Measurements from ENCODE around the gene SEMA5B.

The SEMA5B gene

DNA sequence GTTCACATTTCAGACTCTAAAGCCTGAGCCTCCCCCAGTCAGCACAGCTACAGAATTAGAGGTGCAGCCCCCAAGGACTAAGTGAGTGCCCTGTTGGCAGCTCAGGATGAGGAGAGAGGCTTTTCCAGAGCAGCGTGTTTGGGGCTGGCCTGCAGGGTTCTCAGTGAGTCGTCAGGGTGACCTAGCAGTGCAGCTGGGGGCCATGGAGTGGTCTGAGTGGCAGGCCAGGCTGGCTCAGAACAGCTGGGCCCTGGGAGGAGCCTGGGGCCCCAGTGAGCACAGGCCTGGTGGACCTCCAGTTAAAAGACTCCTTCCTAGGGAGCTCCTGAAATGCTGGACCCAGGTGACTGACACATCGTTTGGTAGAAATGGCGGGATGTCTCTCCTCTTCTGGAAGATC is 124.4 kb downstream of the SEMA5B start:
- no peak for DNase-seq (ENCODE audit: extremely low read depth in 1 of 2, low read depth in 1 of 2)

DNA sequence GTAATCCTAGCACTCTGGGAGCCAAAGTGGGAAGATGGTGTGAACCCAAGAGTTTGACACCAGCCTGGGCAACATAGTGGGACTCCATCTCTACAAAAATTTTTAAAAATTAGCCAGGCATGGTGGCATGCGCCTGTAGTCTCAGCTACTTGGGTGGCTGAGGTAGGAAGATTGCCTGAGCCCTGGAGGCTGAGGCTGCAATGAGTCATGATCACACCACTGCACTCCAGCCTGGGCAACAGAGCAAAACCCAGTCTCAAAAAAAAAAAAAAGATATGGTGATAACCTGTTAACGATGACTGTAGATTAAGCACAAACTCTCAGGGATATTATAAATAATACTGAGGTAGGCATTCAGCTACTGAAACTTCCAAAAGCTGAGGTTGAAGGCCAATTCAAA is 125.2 kb downstream of the SEMA5B start:
- DNase-seq (ENCODE audit: extremely low read depth in 1 of 2, low read depth in 1 of 2) = no peak

DNA sequence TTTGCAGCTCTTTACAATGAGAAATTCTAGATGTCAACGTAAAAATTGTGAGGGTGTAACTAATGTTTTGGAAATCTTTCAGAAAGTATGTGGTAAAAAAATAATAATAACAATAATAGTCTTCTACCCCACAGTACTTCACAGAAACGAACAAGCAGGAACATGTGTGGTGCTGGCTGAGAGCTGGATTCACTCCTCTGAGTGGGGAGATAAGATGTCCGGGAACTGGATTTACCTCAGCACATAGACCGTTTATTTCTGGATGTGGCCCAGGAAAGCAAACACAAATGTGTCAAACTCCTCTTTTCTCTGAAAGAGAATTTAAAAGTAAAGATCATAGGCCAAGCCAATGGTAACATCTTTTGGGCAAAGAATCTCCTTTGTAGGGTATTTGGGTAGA is 129.3 kb downstream of the SEMA5B start:
- DNase-seq (ENCODE audit: extremely low read depth in 1 of 2, low read depth in 1 of 2) = no peak

DNA sequence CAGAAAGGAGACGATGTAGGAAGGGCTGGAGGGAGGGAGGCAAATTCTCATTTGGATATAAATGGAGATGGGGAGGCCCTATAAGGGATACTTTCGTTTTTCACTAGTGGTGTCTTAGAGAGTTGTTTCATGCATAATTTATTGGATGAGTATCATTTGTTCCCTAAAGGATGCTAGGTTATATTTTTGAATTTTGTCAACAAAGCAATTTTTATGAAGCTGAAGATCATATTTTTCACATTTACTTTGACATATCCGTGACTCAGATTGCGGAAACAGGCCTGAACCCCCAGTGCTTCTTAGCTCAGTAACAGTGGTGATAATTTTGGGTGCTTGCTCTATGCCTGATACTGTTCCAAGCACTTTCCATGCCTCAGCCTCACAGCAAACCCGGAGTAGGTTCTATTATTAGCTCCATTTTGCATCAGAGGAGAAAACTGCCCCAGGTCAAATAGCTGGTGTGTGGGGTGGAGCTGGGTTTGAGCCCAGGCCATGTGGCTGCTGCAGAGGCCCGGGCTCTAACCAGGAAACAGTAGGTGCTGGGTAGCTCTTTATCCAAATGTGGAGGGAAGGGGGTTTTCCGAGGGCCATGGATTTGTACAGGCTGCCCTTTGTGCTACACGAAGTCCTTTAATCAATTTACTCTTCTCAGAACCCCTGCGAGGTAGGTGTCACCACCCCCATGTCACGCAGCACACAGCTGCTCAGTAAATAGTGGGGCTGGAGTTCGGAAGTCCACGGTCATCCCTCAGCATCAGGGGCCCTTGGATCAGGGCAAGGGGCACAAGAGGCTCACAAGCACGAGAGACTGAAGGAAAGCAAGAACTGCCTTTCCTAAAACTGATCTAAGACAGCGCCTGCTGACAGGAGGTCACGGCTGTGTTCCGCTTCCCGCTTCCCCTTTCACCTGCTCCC is 133.6 kb downstream of the SEMA5B start:
- DNase-seq (ENCODE audit: extremely low read depth in 1 of 2, low read depth in 1 of 2) = no peak

DNA sequence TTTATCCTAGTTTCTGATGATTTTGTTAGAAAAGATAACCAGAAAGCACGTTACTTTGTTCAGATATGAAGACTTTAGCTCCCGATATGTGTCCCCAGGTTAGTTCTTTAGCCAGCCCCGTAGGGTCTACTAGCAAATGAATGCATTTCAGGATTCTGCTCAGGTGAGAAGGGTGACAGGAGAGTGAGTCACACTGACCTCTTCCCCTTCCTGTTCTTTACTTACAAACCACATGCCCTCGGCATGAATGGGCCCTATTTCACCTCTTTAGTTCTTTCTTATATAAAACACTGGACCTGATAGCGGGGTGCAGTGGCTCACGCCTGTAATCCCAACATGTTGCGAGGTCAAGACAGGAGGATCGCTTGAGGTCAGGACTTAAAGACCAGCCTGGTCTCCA is 134.3 kb downstream of the SEMA5B start:
- no peak for DNase-seq (ENCODE audit: extremely low read depth in 1 of 2, low read depth in 1 of 2)

DNA sequence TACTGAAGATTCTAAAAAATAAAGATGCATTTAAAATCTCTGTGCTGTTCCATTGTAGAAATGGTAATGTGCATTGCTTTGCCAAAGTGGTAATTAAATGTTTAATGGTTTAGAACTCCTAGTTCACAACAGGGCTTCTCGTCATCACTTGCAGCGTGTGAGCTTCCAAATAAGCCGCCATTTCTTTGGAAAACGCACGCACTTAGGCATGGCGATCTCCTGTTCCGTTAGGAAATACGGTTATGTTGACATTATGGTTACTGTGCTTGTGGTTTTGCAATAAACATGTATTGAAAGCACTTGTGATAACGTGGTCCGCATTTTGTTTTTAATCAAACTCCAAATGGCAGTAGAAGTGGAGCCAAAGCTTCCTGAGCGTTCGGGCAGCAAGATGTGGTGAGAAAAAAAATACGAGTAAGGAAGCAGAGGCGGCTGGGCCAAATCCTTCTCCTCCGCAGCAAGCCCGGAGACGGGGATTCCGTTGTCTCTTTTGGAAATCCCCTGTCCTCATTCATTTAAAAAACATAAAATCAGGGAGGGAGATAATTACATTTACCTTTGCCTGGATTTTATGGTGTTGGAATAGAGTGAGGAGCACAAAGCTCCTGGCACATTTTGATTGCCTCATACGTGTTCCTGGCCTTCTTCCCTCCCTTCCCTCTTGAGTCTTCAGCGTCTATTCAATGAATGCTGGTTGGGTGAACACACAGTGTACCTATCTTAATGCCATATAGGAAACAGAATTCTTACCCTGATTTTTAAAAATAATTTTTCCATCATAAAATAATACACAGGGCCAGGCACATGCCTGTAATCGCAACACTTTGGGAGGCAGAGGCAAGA is 135.2 kb downstream of the SEMA5B start:
- no peak for DNase-seq (ENCODE audit: extremely low read depth in 1 of 2, low read depth in 1 of 2)

DNA sequence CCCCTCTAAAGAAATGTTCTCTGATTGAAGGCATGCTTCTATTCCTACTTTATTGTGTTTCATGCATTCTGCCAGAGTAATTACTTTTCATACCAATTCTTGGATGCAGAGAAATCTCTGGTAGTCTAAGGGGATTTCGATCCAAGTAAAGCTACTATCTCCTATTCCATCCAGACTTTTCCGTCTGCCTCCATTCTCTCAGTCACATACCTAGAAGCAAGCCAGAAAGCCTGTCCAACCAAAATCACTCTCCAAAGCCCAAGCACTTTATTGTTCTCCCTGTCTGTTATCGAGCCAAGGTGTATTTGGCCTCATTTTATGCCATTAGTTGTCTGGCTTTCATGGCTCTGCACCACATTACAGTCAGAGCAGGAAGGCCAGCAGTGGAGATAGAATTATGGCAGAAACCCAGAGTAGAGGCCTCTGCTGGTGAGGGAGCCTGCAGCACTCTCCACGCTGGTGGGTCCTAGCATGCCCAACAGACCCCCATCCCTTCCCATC is 136.8 kb downstream of the SEMA5B start:
- DNase-seq (ENCODE audit: extremely low read depth in 1 of 2, low read depth in 1 of 2) = no peak

DNA sequence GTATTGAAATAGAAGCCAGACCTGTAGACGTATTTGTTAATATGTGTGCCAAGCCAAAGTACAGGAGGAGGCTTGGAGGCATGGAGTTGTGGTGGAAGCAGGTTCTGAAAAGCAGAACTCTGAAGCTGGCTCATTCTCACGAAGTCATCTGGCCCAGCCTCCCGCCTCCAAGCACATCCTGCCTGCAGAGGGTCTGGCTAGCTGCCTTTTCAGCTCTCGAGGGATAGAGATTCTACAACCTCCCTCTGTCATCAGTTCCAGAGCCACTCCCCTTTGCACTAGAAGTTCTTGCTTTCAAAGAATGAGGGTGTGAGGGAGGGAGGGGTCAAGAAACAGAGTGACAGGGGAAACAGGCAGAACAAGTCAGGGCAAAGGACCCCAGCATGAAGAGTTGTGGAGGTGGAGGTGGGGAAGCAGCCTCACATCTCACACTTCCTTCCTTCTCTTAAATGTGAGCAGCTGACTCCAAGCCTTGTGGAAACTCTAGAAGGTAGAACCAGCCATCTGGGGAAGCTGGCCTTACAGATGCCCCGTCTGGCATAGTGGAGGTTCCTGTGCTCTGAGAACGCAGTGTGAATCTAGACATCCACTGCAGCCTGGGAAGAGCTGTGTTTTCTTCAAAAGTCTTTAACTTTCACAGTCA is 137.4 kb downstream of the SEMA5B start:
- no peak for DNase-seq (ENCODE audit: extremely low read depth in 1 of 2, low read depth in 1 of 2)

DNA sequence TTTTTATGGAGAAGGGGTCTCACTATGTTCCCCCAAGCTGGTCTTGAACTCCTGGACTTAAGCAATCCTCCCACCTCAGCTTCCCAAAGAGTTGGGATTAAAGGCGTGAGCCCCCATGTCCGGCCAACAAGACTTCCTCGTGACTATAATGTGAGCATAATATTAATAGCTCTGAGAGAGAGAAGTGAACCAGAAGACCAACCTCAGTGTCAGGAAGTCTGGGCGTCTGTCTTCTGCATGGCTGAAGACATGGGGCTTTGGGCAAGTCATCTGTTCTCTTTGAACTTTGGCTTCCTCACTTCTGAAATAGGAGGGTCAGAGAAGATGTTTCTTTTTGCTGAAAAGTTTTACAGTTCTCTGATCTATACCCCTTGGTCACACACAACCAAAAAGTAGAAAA is 140.6 kb downstream of the SEMA5B start:
- no peak for DNase-seq (ENCODE audit: extremely low read depth in 1 of 2, low read depth in 1 of 2)

DNA sequence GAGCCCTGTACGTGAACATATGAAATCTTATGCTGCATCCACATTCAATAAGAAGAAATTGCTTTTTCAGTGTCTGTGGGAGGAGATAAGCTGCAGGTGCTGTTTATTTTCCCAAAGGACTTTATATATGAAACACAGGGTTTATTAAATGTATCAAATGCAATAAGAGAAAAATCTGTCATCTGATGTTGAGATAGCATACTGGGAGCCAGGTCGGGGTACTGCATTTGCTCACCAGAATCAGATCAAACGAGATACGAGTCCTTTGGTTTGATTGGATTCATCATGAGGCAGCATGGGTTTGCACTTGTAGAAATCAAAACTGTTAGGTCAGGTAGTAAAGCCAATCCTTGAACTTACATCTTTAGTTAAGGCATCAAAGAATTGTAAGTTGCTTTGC is 141.3 kb downstream of the SEMA5B start:
- DNase-seq (ENCODE audit: extremely low read depth in 1 of 2, low read depth in 1 of 2) = no peak

DNA sequence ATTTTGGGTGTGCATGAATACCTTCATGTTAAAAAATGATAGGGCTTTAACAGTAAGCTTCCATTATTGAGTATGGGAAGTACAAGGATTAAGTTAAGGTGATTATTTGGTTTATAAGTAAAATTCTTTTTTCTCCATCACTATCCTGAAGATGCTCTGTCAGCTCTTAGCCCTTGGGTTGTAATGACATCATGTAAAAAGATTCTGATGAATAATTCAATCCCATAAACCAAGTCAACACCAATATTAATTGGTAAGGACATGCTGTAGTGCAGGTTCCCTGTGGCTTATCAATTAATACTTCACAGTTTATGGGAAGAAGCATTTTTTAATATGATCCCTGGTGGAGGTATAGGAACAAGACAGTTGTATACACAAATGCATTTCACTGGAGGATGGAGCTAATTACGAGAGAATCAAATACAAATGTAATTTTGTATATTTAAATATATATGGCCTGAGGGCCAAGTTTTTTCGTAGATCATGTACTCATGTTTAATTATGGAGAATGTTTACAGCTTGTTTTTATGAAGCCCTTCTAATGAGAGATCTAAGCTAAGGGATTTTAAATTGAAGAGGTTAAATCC is 145.1 kb downstream of the SEMA5B start:
- no peak for DNase-seq (ENCODE audit: extremely low read depth in 1 of 2, low read depth in 1 of 2)

DNA sequence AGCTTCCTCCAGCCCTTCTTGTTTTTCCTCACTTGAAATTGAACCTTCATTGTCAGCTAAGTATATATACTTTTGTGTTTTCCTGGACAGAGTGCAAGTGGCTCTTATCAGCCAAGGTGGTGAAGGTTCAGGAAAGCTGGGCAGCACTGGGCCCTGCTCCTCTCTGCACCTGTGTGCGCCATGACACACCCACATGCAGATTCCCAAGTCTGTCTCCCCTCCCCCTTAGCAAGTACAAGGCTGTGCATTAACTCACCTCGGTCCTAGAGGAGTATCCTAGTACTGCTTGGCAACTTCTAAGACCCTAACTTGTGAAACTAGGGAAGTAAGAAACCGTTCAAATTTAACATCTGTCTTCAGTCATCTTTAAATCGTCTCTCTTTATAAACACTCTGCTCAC is 146.9 kb downstream of the SEMA5B start:
- DNase-seq (ENCODE audit: extremely low read depth in 1 of 2, low read depth in 1 of 2) = no peak

DNA sequence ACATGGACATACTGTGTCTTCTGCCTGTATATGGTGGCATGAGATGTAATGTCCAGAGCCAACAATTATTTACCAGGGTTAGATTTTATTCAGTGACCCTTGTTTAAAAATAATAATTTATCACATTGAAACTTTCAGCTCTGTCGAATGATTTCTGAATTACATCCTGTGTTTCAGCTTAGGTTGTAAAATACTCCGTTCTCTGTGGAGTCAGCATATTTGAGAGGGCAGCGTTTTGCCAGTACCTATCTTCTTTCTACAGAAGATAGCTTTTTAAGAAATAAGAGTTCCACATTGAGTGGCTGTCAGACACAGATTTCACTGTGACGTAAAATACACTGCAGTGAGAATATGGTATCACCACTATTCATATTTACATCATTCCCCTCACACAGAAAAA is 147.4 kb downstream of the SEMA5B start:
- no peak for DNase-seq (ENCODE audit: extremely low read depth in 1 of 2, low read depth in 1 of 2)

DNA sequence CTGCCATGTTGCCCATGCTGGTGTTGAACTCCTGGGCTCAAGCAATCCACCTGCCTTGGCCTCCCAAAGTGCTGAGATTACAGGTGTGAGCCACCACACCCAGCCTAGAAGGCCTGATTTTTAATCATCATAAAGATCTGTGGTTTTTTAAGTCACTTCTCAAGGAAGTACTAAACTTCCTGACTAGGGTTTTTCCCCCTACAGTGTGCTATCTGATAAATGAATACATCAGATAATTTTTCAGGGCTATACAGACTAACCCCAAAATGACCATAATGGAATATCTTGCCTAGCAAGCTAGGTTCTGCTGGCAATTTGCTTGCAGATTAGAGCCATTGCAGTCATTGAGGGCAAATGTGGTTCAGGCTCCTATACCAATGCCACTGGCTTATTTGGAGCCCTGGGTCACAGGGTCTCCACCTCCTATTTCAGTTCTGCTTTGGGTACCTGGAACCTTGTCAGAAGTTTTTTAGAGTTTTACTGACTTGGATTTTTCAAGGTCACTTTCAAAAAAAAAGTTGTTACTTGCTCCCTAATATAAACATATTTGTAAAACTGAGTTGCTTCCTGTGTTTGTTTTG is 151.9 kb downstream of the SEMA5B start:
- DNase-seq (ENCODE audit: extremely low read depth in 1 of 2, low read depth in 1 of 2) = no peak

DNA sequence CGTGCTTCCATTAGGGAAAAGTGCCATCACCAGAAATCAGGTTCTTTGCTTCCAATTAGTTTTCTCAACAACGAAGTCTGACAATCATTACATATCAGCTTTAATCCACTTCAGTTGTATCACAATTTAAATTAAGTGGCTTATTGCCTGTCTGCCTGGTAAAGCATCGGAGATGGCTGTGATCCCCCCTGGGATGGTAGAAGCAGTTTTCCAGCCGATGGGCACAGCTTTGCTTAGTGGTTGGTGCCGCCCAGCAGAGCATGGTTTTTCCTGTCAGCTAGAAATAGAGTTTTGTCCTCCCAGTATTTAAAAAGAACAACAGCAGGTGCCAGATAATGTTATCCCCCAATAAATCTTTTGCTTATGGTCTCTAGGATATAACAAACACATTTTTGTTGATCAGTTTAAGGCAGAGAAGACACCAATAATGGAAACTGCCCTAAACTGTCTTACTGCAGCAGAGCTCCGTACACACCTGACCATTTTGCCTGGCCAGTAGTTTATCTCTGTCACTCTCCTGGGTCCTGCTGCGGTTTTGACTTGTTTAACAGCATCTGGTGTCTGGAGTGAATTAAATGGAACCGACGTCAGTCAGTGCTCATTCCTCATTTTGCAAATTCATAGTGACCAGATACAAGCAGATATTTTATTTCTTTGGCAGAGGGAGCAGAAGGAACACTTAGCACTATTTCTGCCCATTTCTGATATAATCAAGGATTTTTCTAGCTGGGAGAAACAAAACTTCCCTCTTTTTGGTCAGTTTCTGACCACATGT is 153.6 kb downstream of the SEMA5B start:
- DNase-seq (ENCODE audit: extremely low read depth in 1 of 2, low read depth in 1 of 2) = no peak

DNA sequence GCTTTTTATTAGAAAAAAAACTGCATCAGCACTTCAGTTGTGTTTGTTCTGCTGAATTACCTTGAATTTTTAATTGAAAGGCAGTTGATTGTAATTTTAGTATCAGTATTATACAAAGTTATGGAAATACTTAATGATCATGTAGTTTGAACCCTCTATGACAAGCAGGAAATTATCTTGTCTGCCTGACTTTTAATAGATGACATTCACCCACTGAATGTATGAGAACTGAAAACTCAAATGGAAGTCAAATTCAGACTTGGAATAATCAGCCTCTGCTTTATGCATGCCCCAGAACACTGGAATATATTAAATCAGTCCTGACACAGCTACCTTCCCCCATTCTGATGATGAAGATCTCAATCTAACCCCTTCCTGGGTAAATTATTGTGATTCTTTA is 159.2 kb downstream of the SEMA5B start:
- DNase-seq (ENCODE audit: extremely low read depth in 1 of 2, low read depth in 1 of 2) = no peak

DNA sequence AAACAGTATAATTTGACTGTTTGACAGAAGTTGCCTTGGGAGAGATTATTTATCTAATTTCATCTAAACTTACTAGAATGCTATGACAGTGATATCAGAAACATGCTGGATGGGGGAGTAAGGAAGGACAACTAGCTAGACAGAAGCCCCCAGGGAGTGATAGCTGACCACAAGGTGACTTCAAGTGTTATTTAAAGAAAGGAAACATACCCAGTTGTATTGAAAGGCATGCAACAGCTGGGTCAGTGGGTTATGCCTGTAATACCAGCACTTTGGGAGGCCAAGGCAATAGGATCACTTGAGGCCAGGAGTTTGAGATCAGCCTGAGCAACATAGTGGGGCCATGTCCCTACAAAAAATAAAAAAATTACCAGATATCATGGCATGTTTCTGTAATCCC is 163.1 kb downstream of the SEMA5B start:
- DNase-seq (ENCODE audit: extremely low read depth in 1 of 2, low read depth in 1 of 2) = no peak

DNA sequence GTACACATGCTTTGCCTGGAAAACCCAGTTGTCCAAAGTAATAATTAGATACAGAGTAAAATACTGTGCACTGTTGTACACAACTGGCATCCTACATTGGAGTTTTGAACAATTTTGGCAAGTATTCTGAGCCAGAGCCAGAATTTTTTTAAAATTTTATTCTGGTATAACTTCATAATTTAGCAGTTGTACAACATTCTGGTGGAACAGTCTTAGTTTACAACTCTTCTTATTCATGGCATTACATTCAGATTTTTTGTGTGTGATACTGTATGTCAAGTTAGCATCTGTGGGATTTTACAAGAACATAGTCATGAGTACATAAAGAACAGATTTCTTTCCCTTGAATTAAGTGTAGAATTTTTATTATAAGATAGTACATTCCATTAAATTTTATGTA is 165.2 kb downstream of the SEMA5B start:
- DNase-seq (ENCODE audit: extremely low read depth in 1 of 2, low read depth in 1 of 2) = no peak

Measured in stimulated activated CD8-positive, alpha-beta memory T cell treated with anti-CD3 and anti-CD28 coated beads, Interleukin-7, amount 100 ng/mL, for 48 hours (primary cell).